Globus pallidus (tissue), 1 donor: ENCODE results near the gene EDEM3.
A peak's percentile ranks its signal among the peaks of the same experiment; 100 is the strongest.
"Not testable (repeated sequence)": the region's sequence is repeated elsewhere in the genome, so short reads cannot be mapped to it uniquely, and the experiment has no call there.

ENCODE experiments used
- DNase-seq: peaks from one replicate; pipeline ENCODE4 v3.0.0-alpha.2; 2015; ENCODE audit warnings: low spot score

The EDEM3 gene

GRCh38 chr1:184768467-184768866 lies 13.8 kb upstream of the EDEM3 start:
- DNase-seq, result no peak

- DNase-seq, result no peak
Observed at GRCh38 chr1:184767591-184767990, 12.9 kb upstream of the EDEM3 start.

GRCh38 chr1:184764483-184764882 lies 9.8 kb upstream of the EDEM3 start:
- no peak for DNase-seq

GRCh38 chr1:184763520-184763919 lies 8.9 kb upstream of the EDEM3 start:
- not testable (repeated sequence) for DNase-seq

- DNase-seq, result no peak
Observed at GRCh38 chr1:184761969-184762485, 7.4 kb upstream of the EDEM3 start.

GRCh38 chr1:184759651-184760050 lies 5.0 kb upstream of the EDEM3 start:
- DNase-seq, result no peak

- DNase-seq, result no peak
Observed at GRCh38 chr1:184759112-184759511, 4.5 kb upstream of the EDEM3 start.

- DNase-seq, result no peak
Observed at GRCh38 chr1:184757891-184758290, 3.2 kb upstream of the EDEM3 start.

- DNase-seq, result no peak
Observed at GRCh38 chr1:184757406-184757805, 2.7 kb upstream of the EDEM3 start.

GRCh38 chr1:184755226-184756065 lies 788 bp upstream of the EDEM3 start:
- no peak for DNase-seq

- DNase-seq, result peak; percentile 19
Observed at GRCh38 chr1:184753608-184754475, 816 bp downstream of the EDEM3 start.

- no peak for DNase-seq
Observed at GRCh38 chr1:184753117-184753516, 1.5 kb downstream of the EDEM3 start.

- no peak for DNase-seq
Observed at GRCh38 chr1:184752656-184753055, 2.0 kb downstream of the EDEM3 start.

GRCh38 chr1:184748740-184749139 lies 5.9 kb downstream of the EDEM3 start:
- no peak for DNase-seq

- no peak for DNase-seq
Observed at GRCh38 chr1:184747089-184747955, 7.3 kb downstream of the EDEM3 start.

- no peak for DNase-seq
Observed at GRCh38 chr1:184745929-184746638, 8.6 kb downstream of the EDEM3 start.

- DNase-seq, result no peak
Observed at GRCh38 chr1:184745110-184745509, 9.5 kb downstream of the EDEM3 start.

GRCh38 chr1:184743062-184743756 lies 11.4 kb downstream of the EDEM3 start:
- DNase-seq, result no peak

- DNase-seq, result no peak
Observed at GRCh38 chr1:184740344-184740743, 14.3 kb downstream of the EDEM3 start.

- no peak for DNase-seq
Observed at GRCh38 chr1:184739796-184740195, 14.9 kb downstream of the EDEM3 start.

GRCh38 chr1:184739070-184739469 lies 15.6 kb downstream of the EDEM3 start:
- DNase-seq, result no peak
